Hepatocyte (in vitro differentiated cells): ENCODE measurements around the gene ARHGAP22. TPM values are rescaled to one million over a fixed set of nuclear protein-coding genes. Genes with fewer than 3 reads are reported as not detected.

Experiments
- DNase-seq: peaks from one replicate; pipeline ENCODE4 v3.0.0-alpha.2; 2016; ENCODE audit warnings: low spot score
- H2AFZ ChIP-seq: fragments of 200-600 bp; sonication (generic); 2 replicates; pipeline ENCODE4 v1.6.0; 2016; ENCODE audit warnings: antibody characterized with exemption, mild to moderate bottlenecking
- H3K27ac ChIP-seq: fragments of 200-600 bp; sonication (generic); 2 replicates; pipeline ENCODE4 v1.5.1; 2016; ENCODE audit warnings: mild to moderate bottlenecking
- H3K27me3 ChIP-seq: fragments of 200-600 bp; sonication (generic); 2 replicates; pipeline ENCODE4 v1.6.1; 2016
- H3K36me3 ChIP-seq: fragments of 200-600 bp; sonication (generic); replicated peaks from 2 replicates; pipeline ENCODE4 v1.5.1; 2016; ENCODE audit warnings: low read depth; ENCODE audit not compliant: insufficient read depth
- H3K4me1 ChIP-seq: fragments of 200-600 bp; sonication (generic); 2 replicates; pipeline ENCODE4 v1.5.1; 2016; ENCODE audit warnings: mild to moderate bottlenecking, moderate library complexity; ENCODE audit not compliant: insufficient read depth
- H3K4me2 ChIP-seq: fragments of 200-600 bp; sonication (generic); 2 replicates; pipeline ENCODE4 v1.6.0; 2016
- H3K4me3 ChIP-seq: fragments of 200-600 bp; sonication (generic); 2 replicates; pipeline ENCODE4 v1.5.1; 2016; ENCODE audit warnings: mild to moderate bottlenecking
- H3K79me2 ChIP-seq: fragments of 200-600 bp; sonication (generic); 2 replicates; pipeline ENCODE4 v1.6.0; 2017; ENCODE audit warnings: mild to moderate bottlenecking
- H3K9me2 ChIP-seq: fragments of 200-600 bp; sonication (generic); replicated peaks from 2 replicates; pipeline ENCODE4 v1.6.0; 2017; ENCODE audit warnings: mild to moderate bottlenecking; ENCODE audit not compliant: insufficient read depth
- H3K9me3 ChIP-seq: fragments of 200-600 bp; sonication (generic); 2 replicates; pipeline ENCODE4 v1.5.1; 2016; ENCODE audit warnings: low read depth, mild to moderate bottlenecking
- H4K20me1 ChIP-seq: fragments of 200-600 bp; sonication (generic); 2 replicates; pipeline ENCODE4 v1.6.0; 2016; ENCODE audit warnings: mild to moderate bottlenecking; ENCODE audit not compliant: insufficient read depth, poor library complexity, severe bottlenecking
- CTCF ChIP-seq: fragments of 200-600 bp; sonication (generic); IDR thresholded peaks from 2 replicates; pipeline ENCODE4 v1.5.1; 2016; ENCODE audit warnings: antibody characterized with exemption, mild to moderate bottlenecking; ENCODE audit not compliant: poor library complexity
- EZH2 ChIP-seq: fragments of 200-600 bp; sonication (generic); IDR thresholded peaks from 2 replicates; pipeline ENCODE4 v1.6.1; 2016; ENCODE audit warnings: antibody characterized with exemption, mild to moderate bottlenecking, borderline replicate concordance
- EZH2phosphoT487 ChIP-seq: fragments of 200-600 bp; sonication (generic); IDR thresholded peaks from one replicate; pipeline ENCODE4 v1.6.1; 2018; ENCODE audit warnings: antibody characterized with exemption, mild to moderate bottlenecking, low read depth, moderate library complexity; ENCODE audit not compliant: unreplicated experiment, severe bottlenecking
- WGBS: methylation state at CpG from one replicate; pipeline ENCODE4 v1.1.6; 2016; ENCODE audit warnings: low lambda C conversion rate; ENCODE audit errors: missing lambda C conversion rate; 5-methylcytosine and 5-hydroxymethylcytosine counted together
- polyA plus RNA-seq: library from polyadenylated mRNA; unstranded; fragments of >200 nt; fragmentation: Nextera tagmentation; extraction: Ambion mirVana; gene quantifications from 2 replicates; pipeline ENCODE4 v1.2.1, GENCODE V29; 2016
- total RNA-seq: library from RNA; depleted of rRNA; stranded (reverse); fragments of >200 nt; gene quantifications from 2 replicates; pipeline ENCODE4 v1.2.3, GENCODE V29; 2014

Gene ARHGAP22
- total and polyA plus RNA-seq, 2 experiments from 2014 or later, result 1.7 to 1.8 TPM

DNA sequence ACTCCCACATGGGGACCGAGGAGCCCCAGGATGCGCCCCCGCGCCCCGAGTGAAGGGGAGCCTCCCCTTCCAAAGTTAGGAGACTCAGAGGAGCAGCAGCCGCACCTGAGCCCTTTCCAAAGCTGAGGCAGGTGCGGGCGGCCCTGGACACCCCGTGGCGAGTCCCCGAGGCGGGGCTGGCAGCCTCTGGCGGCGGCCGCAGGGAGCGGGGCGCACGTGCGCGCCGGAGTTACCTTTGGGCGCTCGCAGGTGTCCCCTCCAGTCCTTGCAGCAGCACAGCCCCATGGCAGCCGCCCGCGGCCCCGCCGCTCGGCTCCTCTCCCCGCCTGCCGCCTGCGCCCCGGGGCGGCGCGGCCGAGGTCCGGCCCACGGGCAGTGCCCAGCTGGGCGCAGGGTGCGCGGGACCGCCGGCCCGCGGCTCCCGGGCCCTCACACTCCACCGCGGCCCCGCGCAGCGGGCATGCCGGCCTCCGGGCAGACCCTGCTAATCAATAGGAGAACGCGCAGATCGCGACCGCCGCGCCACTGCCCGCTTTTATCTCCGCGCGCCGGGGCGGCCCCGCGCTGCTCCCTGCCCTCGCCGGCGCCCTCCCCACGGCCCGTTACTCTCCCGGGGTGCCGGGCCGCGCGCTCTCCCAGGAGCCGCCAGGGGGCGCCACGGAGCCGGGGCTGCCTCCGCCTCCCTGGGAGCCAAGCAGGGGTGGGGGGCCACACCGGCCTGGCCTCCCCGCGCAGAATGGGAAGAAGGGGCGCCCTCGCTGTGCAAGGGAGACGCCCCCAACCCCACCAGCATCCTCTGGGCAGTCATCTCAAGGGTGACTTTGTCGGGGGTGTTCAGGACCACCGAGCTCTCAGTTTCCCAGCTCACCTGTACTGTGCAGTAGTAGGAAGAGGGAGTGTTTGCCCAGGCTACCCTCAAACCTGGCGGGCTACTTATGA, 80.8 kb downstream of the ARHGAP22 start:
- DNase-seq, result peak; percentile 23
- H2AFZ ChIP-seq, result peak overlapping the region; percentile 12
- no peaks in the 10 kb centered on the region for H3K9me2 ChIP-seq
- H3K4me1 ChIP-seq, result no peaks in the 10 kb centered on the region
- H3K27me3 ChIP-seq, result peaks cover 20% of the 10 kb centered on the region
- H3K27ac ChIP-seq, result no peak overlapping the region
- no peaks in the 10 kb centered on the region for H3K79me2 ChIP-seq
- peak overlapping the region; percentile 12 for H3K4me3 ChIP-seq
- H3K4me2 ChIP-seq, result peak overlapping the region; percentile 99
- no peaks in the 10 kb centered on the region for H3K36me3 ChIP-seq
- TF ChIP-seq EZH2phosphoT487 (no peak), CTCF (peak; percentile 50)
- H3K9me3 ChIP-seq, result no peaks in the 10 kb centered on the region
- no peaks in the 10 kb centered on the region for H4K20me1 ChIP-seq
- 8% methylated on average over 39 of the region's 93 CpGs for WGBS

DNA sequence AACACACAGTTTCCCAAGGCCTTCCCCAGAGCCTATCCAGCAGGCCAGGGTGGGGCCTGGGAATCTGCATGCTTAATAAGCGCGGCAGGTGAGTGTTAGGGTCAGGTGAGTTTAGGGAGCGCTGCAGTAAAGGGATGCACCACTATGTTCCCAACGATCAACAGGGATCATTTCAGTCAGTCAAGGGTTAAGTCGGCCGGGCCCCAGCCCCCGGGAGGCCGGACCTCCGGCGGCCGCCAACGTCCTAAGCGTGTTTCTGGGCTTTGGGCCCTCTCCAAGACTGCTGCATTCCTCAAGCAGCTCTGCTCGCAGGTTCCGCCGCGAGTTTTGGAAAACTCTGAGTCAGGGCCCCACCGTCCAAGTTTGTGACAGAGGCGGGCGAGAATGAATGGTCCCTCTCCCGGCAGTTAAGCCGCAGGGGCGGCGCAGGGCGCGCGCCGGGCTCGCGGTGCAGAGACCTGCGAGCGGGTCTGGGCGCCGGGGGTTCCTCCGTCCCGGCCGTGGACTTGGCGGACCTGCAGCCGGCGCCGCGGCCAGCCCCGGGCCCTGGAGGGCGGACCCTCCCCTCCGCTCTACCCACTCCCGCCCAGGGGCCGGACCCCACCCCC, 81.6 kb downstream of the ARHGAP22 start:
- Histone ChIP-seq H3K4me2 (peak overlapping the region; percentile 99), H4K20me1 (no peaks in the 10 kb centered on the region), H3K36me3 (no peaks in the 10 kb centered on the region), H3K27me3 (peaks cover 20% of the 10 kb centered on the region), H3K9me3 (no peaks in the 10 kb centered on the region), H3K9me2 (no peaks in the 10 kb centered on the region), H3K4me3 (peak overlapping the region; percentile 12), H2AFZ (peak overlapping the region; percentile 12), H3K79me2 (no peaks in the 10 kb centered on the region), H3K27ac (no peak overlapping the region), H3K4me1 (no peaks in the 10 kb centered on the region)
- no peak for TF ChIP-seq EZH2
- TF ChIP-seq CTCF, result no peak
- TF ChIP-seq EZH2phosphoT487, result no peak
- WGBS, result 2% methylated on average over 31 of the region's 47 CpGs
- peak; percentile 62 for DNase-seq

- Histone ChIP-seq H4K20me1 (no peaks in the 10 kb centered on the region), H3K9me2 (no peaks in the 10 kb centered on the region), H3K9me3 (no peaks in the 10 kb centered on the region), H3K4me3 (no peak overlapping the region), H3K27me3 (peaks cover 20% of the 10 kb centered on the region), H3K27ac (no peak overlapping the region), H3K79me2 (no peaks in the 10 kb centered on the region), H3K36me3 (no peaks in the 10 kb centered on the region), H3K4me1 (no peaks in the 10 kb centered on the region), H3K4me2 (no peak overlapping the region), H2AFZ (no peak overlapping the region)
- no peak for DNase-seq
- no peak for TF ChIP-seq CTCF
- 84% methylated on average over 7 of the region's 7 CpGs for WGBS
Measured at GRCh38 chr10:48522011-48522765, 82.7 kb downstream of the ARHGAP22 start.
